Esophagus muscularis mucosa (tissue), 3 donors: ENCODE results near the gene FGA.

Experiments used
- EP300 ChIP-seq: sonication (generic); formaldehyde crosslinking; IDR thresholded peaks from one replicate; pipeline ENCODE4 v1.6.1; 2017; ENCODE audit warnings: antibody characterized with exemption
- TF ChIP-seq, protein P1 (sequence below), 3 experiments: fragments of 200-600 bp in 2 of 3; fragments of 450-650 bp in 1 of 3; sonication (generic) in 2 of 3; IDR thresholded peaks; one replicate each; pipeline ENCODE4 v1.5.1; 2017 to 2019; ENCODE audit warnings: antibody characterized with exemption in 3 of 3, mild to moderate bottlenecking in 2 of 3, moderate library complexity in 1 of 3

DNA sequence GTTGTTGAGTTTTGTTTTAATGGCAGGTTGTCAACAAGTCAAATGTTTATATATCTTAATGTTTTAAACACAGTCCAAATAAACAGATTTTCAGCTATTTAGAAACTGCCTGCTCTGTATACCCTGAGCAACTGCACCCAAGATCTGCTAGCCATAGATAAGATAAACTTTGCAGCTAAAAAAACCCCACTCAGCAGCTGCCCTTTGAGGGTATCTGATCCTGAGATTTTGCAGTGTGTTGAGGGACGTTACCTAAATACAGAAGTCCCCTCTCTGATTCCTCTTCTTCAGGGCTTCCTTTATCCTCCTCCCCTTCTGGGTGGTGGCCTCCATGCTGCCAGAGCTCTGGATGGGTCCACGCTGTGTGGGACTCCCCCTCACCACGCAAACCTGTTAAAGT is 32.9 kb upstream of the FGA start:
- TF ChIP-seq, protein P1, sequence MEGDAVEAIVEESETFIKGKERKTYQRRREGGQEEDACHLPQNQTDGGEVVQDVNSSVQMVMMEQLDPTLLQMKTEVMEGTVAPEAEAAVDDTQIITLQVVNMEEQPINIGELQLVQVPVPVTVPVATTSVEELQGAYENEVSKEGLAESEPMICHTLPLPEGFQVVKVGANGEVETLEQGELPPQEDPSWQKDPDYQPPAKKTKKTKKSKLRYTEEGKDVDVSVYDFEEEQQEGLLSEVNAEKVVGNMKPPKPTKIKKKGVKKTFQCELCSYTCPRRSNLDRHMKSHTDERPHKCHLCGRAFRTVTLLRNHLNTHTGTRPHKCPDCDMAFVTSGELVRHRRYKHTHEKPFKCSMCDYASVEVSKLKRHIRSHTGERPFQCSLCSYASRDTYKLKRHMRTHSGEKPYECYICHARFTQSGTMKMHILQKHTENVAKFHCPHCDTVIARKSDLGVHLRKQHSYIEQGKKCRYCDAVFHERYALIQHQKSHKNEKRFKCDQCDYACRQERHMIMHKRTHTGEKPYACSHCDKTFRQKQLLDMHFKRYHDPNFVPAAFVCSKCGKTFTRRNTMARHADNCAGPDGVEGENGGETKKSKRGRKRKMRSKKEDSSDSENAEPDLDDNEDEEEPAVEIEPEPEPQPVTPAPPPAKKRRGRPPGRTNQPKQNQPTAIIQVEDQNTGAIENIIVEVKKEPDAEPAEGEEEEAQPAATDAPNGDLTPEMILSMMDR (IDR thresholded peaks at IDR 0.05), result no peak
- TF ChIP-seq EP300, result no peak
